Progenitor cell of endocrine pancreas (in vitro differentiated cells): Measurements from ENCODE around the gene ASB15. TPM values are rescaled to one million over a fixed set of nuclear protein-coding genes. Genes with fewer than 3 reads are reported as not detected.
A peak's percentile ranks its signal among the peaks of the same experiment; 100 is the strongest.

Experiments
- DNase-seq: peaks from one replicate; pipeline ENCODE4 v3.0.0; 2021; ENCODE audit warnings: low spot score; ENCODE audit not compliant: unreplicated experiment
- H3K27ac Mint-ChIP-seq: 2 replicates; pipeline ENCODE4 v1.8.0; 2021; ENCODE audit warnings: mild to moderate bottlenecking, moderate library complexity, mixed read lengths
- H3K27me3 Mint-ChIP-seq: 2 replicates; pipeline ENCODE4 v1.8.0; 2021; ENCODE audit warnings: mixed read lengths
- H3K36me3 Mint-ChIP-seq: 2 replicates; pipeline ENCODE4 v1.8.0; 2022; ENCODE audit warnings: mixed read lengths; ENCODE audit not compliant: insufficient read depth
- H3K4me1 Mint-ChIP-seq: 2 replicates; pipeline ENCODE4 v1.8.0; 2021; ENCODE audit warnings: low read depth, mixed read lengths
- H3K4me3 Mint-ChIP-seq: 2 replicates; pipeline ENCODE4 v1.8.0; 2021; ENCODE audit warnings: low read depth, mild to moderate bottlenecking, moderate library complexity, mixed read lengths
- H3K9me3 Mint-ChIP-seq: 2 replicates; pipeline ENCODE4 v1.8.0; 2021; ENCODE audit warnings: low read depth, mixed read lengths
- CTCF ChIP-seq: fragments of 200-600 bp; sonication (generic); IDR thresholded peaks from one replicate; pipeline ENCODE4 v1.5.0; 2021; ENCODE audit warnings: antibody characterized with exemption, mild to moderate bottlenecking; ENCODE audit not compliant: unreplicated experiment
- total RNA-seq: library from RNA; stranded (reverse); gene quantifications from 2 replicates; pipeline ENCODE4 v1.2.1, GENCODE V29; 2021

Gene ASB15
- total RNA-seq, 1 donor from 2014 or later: not detected

DNA sequence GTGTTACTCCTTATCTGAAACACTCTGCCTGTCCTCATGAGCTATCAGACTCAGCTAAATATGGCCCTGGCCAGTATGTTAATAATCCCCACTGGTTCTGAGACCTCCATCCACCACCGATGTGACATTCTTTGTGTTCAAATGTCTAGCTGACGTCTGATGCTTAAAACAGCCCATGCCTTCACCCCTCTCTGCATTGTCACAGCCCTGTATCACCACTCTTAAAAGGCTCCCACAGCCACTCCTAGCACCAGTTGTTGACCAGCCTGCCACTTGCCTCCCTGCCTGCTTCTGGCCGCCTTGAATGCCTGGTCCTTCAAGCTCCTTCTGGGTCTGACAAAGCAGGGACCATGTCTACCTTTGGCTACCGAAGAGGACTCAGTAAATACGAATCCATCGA is 54.0 kb downstream of the ASB15 start, which contains the start of gene LMOD2:
Gene LMOD2 (plus strand): TSS at position 253 of the 400 bp plus-strand sequence. CDS start 98 bp downstream, at position 351.
- Mint-ChIP-seq H3K27ac (no peak within 1 kb of the TSS), H3K27me3 (no peaks in the 10 kb centered on the region), H3K4me3 (no peak within 1 kb of the TSS), H3K9me3 (no peaks in the 10 kb centered on the region), H3K4me1 (peaks cover 11% of the 10 kb centered on the region), H3K36me3 (no peaks in the 10 kb centered on the region)
- DNase-seq: no peak
- TF ChIP-seq CTCF: no peak

DNA sequence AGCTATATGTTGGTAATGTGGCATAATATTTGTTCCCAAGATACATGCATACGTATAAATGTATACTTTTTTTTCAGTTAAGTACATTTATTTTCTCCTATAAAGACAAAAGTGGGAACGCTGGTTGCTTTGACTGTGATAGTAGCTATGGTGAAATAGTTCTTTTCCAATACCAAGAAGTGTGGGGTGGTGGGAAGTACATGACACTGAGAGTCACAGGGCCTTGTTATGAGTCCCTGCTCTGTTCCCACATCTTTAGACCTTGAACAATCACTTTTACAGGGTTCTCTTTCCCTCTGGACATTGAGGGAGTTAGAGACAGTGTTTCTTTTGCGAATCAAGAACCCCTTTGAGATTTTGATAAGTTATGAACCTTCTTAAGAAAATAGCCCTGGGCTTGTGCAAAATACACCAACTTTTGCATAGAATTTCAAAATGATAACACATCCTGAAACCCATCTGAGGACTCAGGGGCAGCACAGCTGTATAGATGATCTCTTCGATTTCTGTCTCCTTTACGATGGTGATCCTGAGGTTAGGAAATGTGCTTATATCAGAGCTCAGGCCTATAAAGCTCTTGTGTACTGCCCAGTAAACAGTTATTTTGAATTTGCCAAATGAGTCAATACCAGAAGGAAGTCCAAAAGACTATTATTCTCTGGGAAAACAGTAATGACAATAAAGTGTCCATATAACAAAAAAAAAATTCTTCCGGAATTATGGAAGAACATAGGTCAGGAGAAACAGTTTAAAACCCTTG is 55.1 kb downstream of the ASB15 start:
- Mint-ChIP-seq H3K9me3 (no peaks in the 10 kb centered on the region), H3K27me3 (no peaks in the 10 kb centered on the region), H3K4me1 (peaks cover 17% of the 10 kb centered on the region), H3K27ac (no peak overlapping the region), H3K36me3 (no peaks in the 10 kb centered on the region), H3K4me3 (no peak overlapping the region)
- DNase-seq: no peak
- no peak for TF ChIP-seq CTCF

- TF ChIP-seq CTCF: no peak
- Mint-ChIP-seq H3K27me3 (no peaks in the 10 kb centered on the region), H3K9me3 (no peaks in the 10 kb centered on the region), H3K27ac (no peak overlapping the region), H3K4me3 (no peak overlapping the region), H3K36me3 (no peaks in the 10 kb centered on the region), H3K4me1 (peaks cover 17% of the 10 kb centered on the region)
- DNase-seq: no peak
Observed at GRCh38 chr7:123657304-123657685, 55.7 kb downstream of the ASB15 start.

- no peak overlapping the region for H3K4me3 Mint-ChIP-seq
- no peaks in the 10 kb centered on the region for H3K36me3 Mint-ChIP-seq
- peaks cover 19% of the 10 kb centered on the region for H3K4me1 Mint-ChIP-seq
- no peak for TF ChIP-seq CTCF
- H3K27ac Mint-ChIP-seq: no peak overlapping the region
- no peaks in the 10 kb centered on the region for H3K27me3 Mint-ChIP-seq
- no peak for DNase-seq
- no peaks in the 10 kb centered on the region for H3K9me3 Mint-ChIP-seq
Observed at GRCh38 chr7:123658023-123658422, 56.4 kb downstream of the ASB15 start.

GRCh38 chr7:123660514-123661354 is 59.1 kb downstream of the ASB15 start:
- no peak for DNase-seq
- TF ChIP-seq CTCF: no peak
- Mint-ChIP-seq H3K36me3 (no peaks in the 10 kb centered on the region), H3K27ac (peak overlapping the region; percentile 9), H3K4me3 (no peak overlapping the region), H3K4me1 (peaks cover 23% of the 10 kb centered on the region), H3K9me3 (no peaks in the 10 kb centered on the region), H3K27me3 (no peaks in the 10 kb centered on the region)
